Endothelial cell (in vitro differentiated cells): ENCODE data around the gene SEMA4A. TPM values are rescaled to one million over a fixed set of nuclear protein-coding genes. Genes with fewer than 3 reads are reported as not detected.

Experiments used
- DNase-seq: peaks from one replicate; pipeline ENCODE4 v3.0.0; 2021; ENCODE audit warnings: low spot score
- H3K27ac Mint-ChIP-seq: one replicate; pipeline ENCODE4 v1.8.0; 2021; ENCODE audit warnings: mixed read lengths, inconsistent platforms; ENCODE audit not compliant: unreplicated experiment
- H3K27me3 Mint-ChIP-seq: one replicate; pipeline ENCODE4 v1.8.0; 2021; ENCODE audit warnings: mild to moderate bottlenecking, moderate library complexity, mixed read lengths, inconsistent platforms; ENCODE audit not compliant: unreplicated experiment
- H3K36me3 Mint-ChIP-seq: one replicate; pipeline ENCODE4 v1.8.0; 2021; ENCODE audit warnings: mild to moderate bottlenecking, low read depth, mixed read lengths, inconsistent platforms; ENCODE audit not compliant: unreplicated experiment
- H3K4me1 Mint-ChIP-seq: one replicate; pipeline ENCODE4 v1.8.0; 2021; ENCODE audit warnings: mild to moderate bottlenecking, mixed read lengths, inconsistent platforms; ENCODE audit not compliant: unreplicated experiment
- H3K4me3 Mint-ChIP-seq: one replicate; pipeline ENCODE4 v1.8.0; 2021; ENCODE audit warnings: mild to moderate bottlenecking, mixed read lengths, inconsistent platforms; ENCODE audit not compliant: unreplicated experiment
- H3K9me3 Mint-ChIP-seq: one replicate; pipeline ENCODE4 v1.8.0; 2021; ENCODE audit warnings: mixed read lengths, inconsistent platforms; ENCODE audit not compliant: unreplicated experiment
- CTCF ChIP-seq: fragments of 200-600 bp; sonication (generic); IDR thresholded peaks from one replicate; pipeline ENCODE4 v1.5.0; 2021; ENCODE audit warnings: antibody characterized with exemption; ENCODE audit not compliant: unreplicated experiment
- total RNA-seq: library from RNA; stranded (reverse); fragmentation: NEBNext Ultra II Directional; extraction: Animal tissue kit (Norgen Biotek cat#: 25700); gene quantifications from one replicate; pipeline ENCODE4 v1.2.1, GENCODE V29; 2021; ENCODE audit not compliant: unreplicated experiment

Gene SEMA4A
- total RNA-seq, 1 donor from 2014 or later = 2.2 TPM

GRCh38 chr1:156195853-156196252 lies 42.5 kb downstream of the SEMA4A start:
- no peak for TF ChIP-seq CTCF
- H3K27ac Mint-ChIP-seq = no peak overlapping the region
- H3K36me3 Mint-ChIP-seq = peaks cover 21% of the 10 kb centered on the region
- H3K4me1 Mint-ChIP-seq = peaks cover 11% of the 10 kb centered on the region
- H3K27me3 Mint-ChIP-seq = peaks cover 8% of the 10 kb centered on the region
- H3K4me3 Mint-ChIP-seq = no peak overlapping the region
- no peaks in the 10 kb centered on the region for H3K9me3 Mint-ChIP-seq
- DNase-seq = no peak

- no peaks in the 10 kb centered on the region for H3K9me3 Mint-ChIP-seq
- no peak overlapping the region for H3K27ac Mint-ChIP-seq
- peaks cover 11% of the 10 kb centered on the region for H3K4me1 Mint-ChIP-seq
- peaks cover 17% of the 10 kb centered on the region for H3K36me3 Mint-ChIP-seq
- peaks cover 8% of the 10 kb centered on the region for H3K27me3 Mint-ChIP-seq
- no peak overlapping the region for H3K4me3 Mint-ChIP-seq
- TF ChIP-seq CTCF = no peak
- DNase-seq = no peak
These were observed 43.1 kb downstream of the SEMA4A start for GRCh38 chr1:156196445-156196844.

- no peak for DNase-seq
- no peak for TF ChIP-seq CTCF
- no peak overlapping the region for H3K27ac Mint-ChIP-seq
- H3K4me1 Mint-ChIP-seq = peaks cover 8% of the 10 kb centered on the region
- H3K36me3 Mint-ChIP-seq = peaks cover 17% of the 10 kb centered on the region
- H3K27me3 Mint-ChIP-seq = peaks cover 6% of the 10 kb centered on the region
- H3K4me3 Mint-ChIP-seq = no peak overlapping the region
- no peaks in the 10 kb centered on the region for H3K9me3 Mint-ChIP-seq
These were observed 45.5 kb downstream of the SEMA4A start for GRCh38 chr1:156198831-156199349.

GRCh38 chr1:156200044-156200443 lies 46.7 kb downstream of the SEMA4A start:
- H3K27me3 Mint-ChIP-seq = peaks cover 2% of the 10 kb centered on the region
- no peaks in the 10 kb centered on the region for H3K9me3 Mint-ChIP-seq
- no peak overlapping the region for H3K4me3 Mint-ChIP-seq
- DNase-seq = no peak
- peaks cover 17% of the 10 kb centered on the region for H3K36me3 Mint-ChIP-seq
- no peak for TF ChIP-seq CTCF
- H3K4me1 Mint-ChIP-seq = no peaks in the 10 kb centered on the region
- no peak overlapping the region for H3K27ac Mint-ChIP-seq

GRCh38 chr1:156203331-156203730 lies 49.9 kb downstream of the SEMA4A start:
- Mint-ChIP-seq H3K27ac (no peak overlapping the region), H3K4me3 (no peak overlapping the region), H3K27me3 (peaks cover 1% of the 10 kb centered on the region), H3K9me3 (no peaks in the 10 kb centered on the region), H3K4me1 (no peaks in the 10 kb centered on the region), H3K36me3 (peaks cover 26% of the 10 kb centered on the region)
- no peak for DNase-seq
- TF ChIP-seq CTCF = no peak
